Spleen (tissue), 7 donors: Measurements from ENCODE around the gene PER1.

ENCODE experiments used
- CTCF ChIP-seq, 11 experiments: fragments of 200-600 bp in 7 of 11; fragments of 450-650 bp in 4 of 11; sonication (generic) in 4 of 11; IDR thresholded peaks in 8 of 11; conservative IDR thresholded peaks in 3 of 11; 1 replicate in 7 of 11; 2 replicates in 4 of 11; pipeline versions ENCODE4 v1.4.0 to v1.8.0; 2016 to 2021; ENCODE audit warnings: antibody characterized with exemption in 11 of 11, inconsistent platforms in 4 of 11, mild to moderate bottlenecking in 1 of 11
- POLR2A ChIP-seq, 3 donors: fragments of 450-650 bp; IDR thresholded peaks; one replicate each; pipeline ENCODE4 v1.5.1; 2017; ENCODE audit warnings: antibody characterized with exemption in 3 of 3, mild to moderate bottlenecking in 1 of 3
- POLR2AphosphoS5 ChIP-seq, 3 donors: sonication (generic); formaldehyde crosslinking; IDR thresholded peaks; one replicate each; pipeline ENCODE4 v1.5.1; 2017; ENCODE audit warnings: antibody characterized with exemption in 3 of 3
- donor health status: DM: no; HTN: no; CAD: no; lungs with moderate emphysema.
- donor health status: DM: no; HTN: no; CAD: no.
- donor health status: DM: no; HTN: no; CAD: no.

DNA sequence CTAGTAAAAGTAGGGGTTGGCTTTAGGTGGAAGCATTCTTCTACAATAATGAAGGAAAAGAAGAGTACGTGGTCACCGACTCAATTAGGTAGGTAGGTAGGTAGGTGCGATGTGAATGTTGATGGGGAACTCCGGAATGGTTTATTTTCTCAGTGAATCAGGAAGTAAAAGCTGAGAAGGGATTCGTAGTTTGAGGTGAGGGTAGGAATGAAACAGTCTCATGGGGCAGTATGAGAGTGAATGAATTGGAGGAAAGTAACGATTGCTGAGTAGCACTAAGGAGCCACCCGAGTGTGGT is 13.9 kb downstream of the PER1 start:
- TF ChIP-seq CTCF (IDR thresholded peaks at IDR 0.05 in 8 of 11, conservative IDR thresholded peaks at IDR 0.05 in 3 of 11) (no peak), POLR2A (IDR thresholded peaks at IDR 0.05) (no peak), POLR2AphosphoS5 (IDR thresholded peaks at IDR 0.05) (no peak)
